ENCODE data around the gene TMEM132D.

TMEM132D gene

GRCh38 chr12:129622566-129622965, 281.3 kb downstream of the TMEM132D start:
- no peak for TF ChIP-seq CTCF (conservative IDR thresholded peaks at IDR 0.05; ENCODE audit: low read depth, low read length)
- DNase-seq (ENCODE audit: low read depth) = no peak
- no peak overlapping the region for H3K4me3 ChIP-seq (ENCODE audit: low read length)

GRCh38 chr12:129619271-129619670, 284.6 kb downstream of the TMEM132D start:
- no peak overlapping the region for H3K4me3 ChIP-seq (ENCODE audit: low read length)
- no peak for DNase-seq (ENCODE audit: low read depth)
- TF ChIP-seq CTCF (conservative IDR thresholded peaks at IDR 0.05; ENCODE audit: low read depth, low read length) = no peak

- no peak for DNase-seq (ENCODE audit: low read depth)
- peak; percentile 10 for TF ChIP-seq CTCF (conservative IDR thresholded peaks at IDR 0.05; ENCODE audit: low read depth, low read length)
- H3K4me3 ChIP-seq (ENCODE audit: low read length) = no peak overlapping the region
Observed at GRCh38 chr12:129617849-129618248, 286.0 kb downstream of the TMEM132D start.

- no peak for TF ChIP-seq CTCF (conservative IDR thresholded peaks at IDR 0.05; ENCODE audit: low read depth, low read length)
- H3K4me3 ChIP-seq (ENCODE audit: low read length) = peak overlapping the region; percentile 7
- no peak for DNase-seq (ENCODE audit: low read depth)
Observed at GRCh38 chr12:129615001-129615400, 288.8 kb downstream of the TMEM132D start.

GRCh38 chr12:129614221-129614885, 289.5 kb downstream of the TMEM132D start:
- TF ChIP-seq CTCF (conservative IDR thresholded peaks at IDR 0.05; ENCODE audit: low read depth, low read length) = no peak
- no peak for DNase-seq (ENCODE audit: low read depth)
- H3K4me3 ChIP-seq (ENCODE audit: low read length) = peak overlapping the region; percentile 7

GRCh38 chr12:129613314-129613713, 290.5 kb downstream of the TMEM132D start:
- H3K4me3 ChIP-seq (ENCODE audit: low read length) = no peak overlapping the region
- no peak for TF ChIP-seq CTCF (conservative IDR thresholded peaks at IDR 0.05; ENCODE audit: low read depth, low read length)
- no peak for DNase-seq (ENCODE audit: low read depth)

- H3K4me3 ChIP-seq (ENCODE audit: low read length) = no peak overlapping the region
- no peak for TF ChIP-seq CTCF (conservative IDR thresholded peaks at IDR 0.05; ENCODE audit: low read depth, low read length)
Observed at GRCh38 chr12:129610601-129611120, 293.2 kb downstream of the TMEM132D start.

More at GRCh38 chr12:129610601-129611120, 293.2 kb downstream of the TMEM132D start:
- DNase-seq (ENCODE audit: low read depth) = no peak

Data from retinal pigment epithelial cell (primary cell).